Liver (tissue), 9 donors: ENCODE results near the gene GDPD5. TPM values are rescaled to one million over a fixed set of nuclear protein-coding genes. Genes with fewer than 3 reads are reported as not detected.

Source experiments
- DNase-seq: peaks from one replicate; pipeline ENCODE4 v3.0.0-alpha.2; 2017; ENCODE audit warnings: low spot score
- H3K27ac ChIP-seq, 2 donors: one replicate each; pipeline ENCODE4 v1.7.0; 2013; ENCODE audit warnings: inconsistent platforms in 2 of 2, low read length in 2 of 2, control low read depth in 1 of 2, low read depth in 1 of 2, mild to moderate bottlenecking in 1 of 2
- H3K27me3 ChIP-seq, 4 donors: one replicate each; pipeline versions ENCODE4 v1.6.1 to v1.7.0; 2013; ENCODE audit warnings: low read length in 3 of 4, inconsistent platforms in 1 of 4, mild to moderate bottlenecking in 1 of 4, moderate library complexity in 1 of 4; ENCODE audit not compliant: control insufficient read depth in 4 of 4, insufficient read depth in 4 of 4
- H3K36me3 ChIP-seq, 4 donors: one replicate each; pipeline versions ENCODE4 v1.6.1 to v1.7.0; 2013; ENCODE audit warnings: low read length in 3 of 4, mild to moderate bottlenecking in 3 of 4, low read depth in 1 of 4, moderate library complexity in 1 of 4; ENCODE audit not compliant: control insufficient read depth in 4 of 4, insufficient read depth in 3 of 4
- H3K4me1 ChIP-seq, 4 donors: one replicate each; pipeline versions ENCODE4 v1.6.1 to v1.7.0; 2013; ENCODE audit warnings: low read length in 3 of 4, mild to moderate bottlenecking in 3 of 4, moderate library complexity in 1 of 4; ENCODE audit not compliant: control insufficient read depth in 4 of 4, insufficient read depth in 4 of 4
- H3K4me3 ChIP-seq, 3 donors: one replicate each; pipeline versions ENCODE4 v1.6.1 to v1.7.0; 2013; ENCODE audit warnings: low read length in 3 of 3, control low read depth in 1 of 3, low read depth in 1 of 3, mild to moderate bottlenecking in 1 of 3
- H3K9ac ChIP-seq, 2 donors: one replicate each; pipeline ENCODE4 v1.7.0; 2013; ENCODE audit warnings: low read length in 2 of 2, mild to moderate bottlenecking in 2 of 2, moderate library complexity in 2 of 2, control low read depth in 1 of 2, low read depth in 1 of 2
- H3K9me3 ChIP-seq, 4 donors: one replicate each; pipeline versions ENCODE4 v1.6.1 to v1.7.0; 2013; ENCODE audit warnings: low read length in 3 of 4; ENCODE audit not compliant: control insufficient read depth in 4 of 4
- ATF3 ChIP-seq: IDR thresholded peaks from 2 replicates; pipeline ENCODE4 v1.6.1; 2016; ENCODE audit warnings: antibody characterized with exemption
- CTCF ChIP-seq: fragments of 150-350 bp; IDR thresholded peaks from 2 replicates; pipeline ENCODE4 v1.5.1; 2017; ENCODE audit warnings: improper control_type of control experiment, low read depth, low read length; ENCODE audit not compliant: missing input control
- EGR1 ChIP-seq, 2 donors: IDR thresholded peaks; 2 replicates each; pipeline ENCODE4 v1.6.1; 2016 to 2018; ENCODE audit warnings: antibody characterized with exemption in 2 of 2, low read depth in 2 of 2
- FOXA1 ChIP-seq: IDR thresholded peaks from 2 replicates; pipeline ENCODE4 v1.6.1; 2016; ENCODE audit warnings: antibody characterized with exemption
- FOXA2 ChIP-seq: IDR thresholded peaks from 2 replicates; pipeline ENCODE4 v1.6.1; 2016; ENCODE audit warnings: antibody characterized with exemption
- GABPA ChIP-seq, 2 donors: IDR thresholded peaks in 1 of 2; conservative IDR thresholded peaks in 1 of 2; 2 replicates each; pipeline ENCODE4 v1.6.1; 2016; ENCODE audit warnings: antibody characterized with exemption in 2 of 2, mild to moderate bottlenecking in 1 of 2, moderate library complexity in 1 of 2
- HNF4A ChIP-seq, 2 donors: conservative IDR thresholded peaks; 2 replicates each; pipeline ENCODE4 v1.6.1; 2016; ENCODE audit warnings: antibody characterized with exemption in 2 of 2, mild to moderate bottlenecking in 2 of 2
- HNF4G ChIP-seq: IDR thresholded peaks from 2 replicates; pipeline ENCODE4 v1.6.1; 2016; ENCODE audit warnings: antibody characterized with exemption
- JUND ChIP-seq, 2 donors: IDR thresholded peaks; 2 replicates each; pipeline ENCODE4 v1.6.1; 2016; ENCODE audit warnings: antibody characterized with exemption in 2 of 2
- NR2F2 ChIP-seq: IDR thresholded peaks from 2 replicates; pipeline ENCODE4 v1.6.1; 2016; ENCODE audit warnings: antibody characterized with exemption
- RAD21 ChIP-seq, 2 donors: IDR thresholded peaks; 2 replicates each; pipeline ENCODE4 v1.6.1; 2016; ENCODE audit warnings: antibody characterized with exemption in 2 of 2, mild to moderate bottlenecking in 2 of 2
- RXRA ChIP-seq, 2 donors: IDR thresholded peaks; 2 replicates each; pipeline ENCODE4 v1.6.1; 2017 to 2018; ENCODE audit warnings: antibody characterized with exemption in 2 of 2, mild to moderate bottlenecking in 1 of 2
- SP1 ChIP-seq: IDR thresholded peaks from 2 replicates; pipeline ENCODE4 v1.6.1; 2018; ENCODE audit warnings: antibody characterized with exemption, mild to moderate bottlenecking
- TAF1 ChIP-seq: conservative IDR thresholded peaks from 2 replicates; pipeline ENCODE4 v1.6.1; 2016; ENCODE audit warnings: antibody characterized with exemption, mild to moderate bottlenecking
- YY1 ChIP-seq: IDR thresholded peaks from 2 replicates; pipeline ENCODE4 v1.6.1; 2016; ENCODE audit warnings: antibody characterized with exemption, mild to moderate bottlenecking
- WGBS: extraction: QIAGEN DNeasy Blood & Tissue Kit; methylation state at CpG from one replicate; pipeline ENCODE4 v1.1.7; 2013; 5-methylcytosine and 5-hydroxymethylcytosine counted together
- polyA plus RNA-seq, 2 donors: library from polyadenylated mRNA; stranded (reverse) in 1 of 2; unstranded in 1 of 2; fragments of 200-250 nt in 1 of 2; fragments of >200 nt in 1 of 2; fragmentation: Nextera tagmentation in 1 of 2; extraction: Ambion mirVana in 1 of 2; gene quantifications; one replicate each; pipeline versions ENCODE4 v1.2.1 to v1.2.3, GENCODE V29; 2013 to 2015
- total RNA-seq, 2 donors: library from RNA; depleted of rRNA; stranded (reverse); fragments of >200 nt; gene quantifications; one replicate each; pipeline ENCODE4 v1.2.3, GENCODE V29; 2014
- TF ChIP-seq, protein P1 (sequence below): IDR thresholded peaks from 2 replicates; pipeline ENCODE4 v1.6.1; 2016; ENCODE audit warnings: antibody characterized with exemption
- TF ChIP-seq, protein P2 (sequence below): IDR thresholded peaks from 2 replicates; pipeline ENCODE4 v1.6.1; 2016; ENCODE audit warnings: antibody characterized with exemption
- donor health status: healthy.
- donor health status: healthy.
- donor health status: healthy.
- donor health status: healthy.
- donor health status: healthy.

The GDPD5 gene
- total and polyA plus RNA-seq, 4 donors, result 3.0 to 22.8 (median 4.2) TPM

DNA sequence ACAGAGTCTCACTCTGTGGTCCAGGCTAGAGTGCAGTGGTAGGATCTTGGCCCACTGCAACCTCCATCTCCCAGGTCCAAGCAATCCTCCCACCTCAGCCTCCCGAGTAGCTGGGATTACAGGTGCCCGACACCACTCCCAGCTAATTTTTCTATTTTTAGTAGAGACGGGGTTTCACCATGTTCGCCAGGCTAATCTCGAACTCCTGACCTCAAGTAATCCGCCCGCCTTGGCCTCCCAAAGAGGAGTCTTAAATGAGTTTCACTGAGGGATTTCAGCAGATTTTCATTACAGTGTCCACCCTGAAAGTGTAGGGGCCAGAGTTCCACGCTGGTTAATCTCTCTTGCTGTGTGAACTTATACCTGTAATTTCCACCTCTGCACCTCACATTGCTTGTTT, 126.8 kb downstream of the GDPD5 start:
- TF ChIP-seq JUND (IDR thresholded peaks at IDR 0.05), result no peak
- no peak for TF ChIP-seq NR2F2
- TF ChIP-seq, protein P1, sequence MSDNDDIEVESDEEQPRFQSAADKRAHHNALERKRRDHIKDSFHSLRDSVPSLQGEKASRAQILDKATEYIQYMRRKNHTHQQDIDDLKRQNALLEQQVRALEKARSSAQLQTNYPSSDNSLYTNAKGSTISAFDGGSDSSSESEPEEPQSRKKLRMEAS, result no peak
- TF ChIP-seq SP1, result no peak
- TF ChIP-seq HNF4A (conservative IDR thresholded peaks at IDR 0.05), result no peak
- TF ChIP-seq CTCF, result no peak
- TF ChIP-seq ATF3, result no peak
- no peak for TF ChIP-seq FOXA2
- TF ChIP-seq HNF4G, result no peak
- no peaks in the 10 kb centered on the region for H3K27me3 ChIP-seq
- H3K36me3 ChIP-seq, result peaks cover 0 to 27% (median 25%) of the 10 kb centered on the region in 4 donors
- WGBS, result 72% methylated on average over 8 of the region's 8 CpGs
- no peak for DNase-seq
- H3K27ac ChIP-seq, result no peak overlapping the region
- no peak overlapping the region for H3K4me3 ChIP-seq
- H3K9me3 ChIP-seq, result no peaks in the 10 kb centered on the region
- no peak overlapping the region for H3K9ac ChIP-seq
- peaks cover 0 to 14% (median 4%) of the 10 kb centered on the region in 4 donors for H3K4me1 ChIP-seq

DNA sequence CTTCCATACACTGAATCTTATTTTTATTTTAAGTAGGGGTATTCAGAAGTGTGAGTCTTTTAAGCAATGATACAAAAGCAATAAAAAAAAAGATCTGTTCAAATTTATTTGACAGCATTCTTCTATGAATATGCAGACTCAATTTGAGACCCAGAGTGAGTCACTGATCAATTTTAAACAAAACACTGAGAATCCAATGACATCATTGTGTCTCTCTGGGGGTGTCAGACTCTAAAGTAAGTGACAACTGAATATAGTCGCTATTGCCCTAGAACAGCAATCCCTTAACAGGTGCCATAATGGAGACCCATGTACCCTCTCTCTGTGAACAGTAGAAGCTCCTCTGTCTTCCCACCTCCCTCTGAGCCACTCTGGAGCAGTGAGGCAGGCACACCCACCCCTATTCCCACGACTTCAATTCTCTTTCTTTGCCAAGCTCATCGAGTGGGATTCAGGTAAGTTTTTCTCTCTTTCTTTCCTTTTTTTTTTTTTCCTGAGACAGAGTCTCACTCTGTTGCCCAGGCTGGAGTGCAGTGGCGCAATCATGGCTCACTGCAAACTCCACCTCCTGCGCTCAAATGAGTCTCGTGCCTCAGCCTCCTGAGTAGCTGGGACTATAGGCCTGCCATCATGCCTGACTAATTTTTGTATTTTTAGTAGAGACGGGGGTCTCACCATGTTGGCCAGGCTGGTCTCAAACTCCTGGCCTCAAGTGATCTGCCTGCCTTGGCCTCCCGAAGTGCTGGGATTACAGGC, 131.5 kb downstream of the GDPD5 start:
- H3K27me3 ChIP-seq, result no peaks in the 10 kb centered on the region
- TF ChIP-seq HNF4A (conservative IDR thresholded peaks at IDR 0.05), result no peak
- TF ChIP-seq RXRA (IDR thresholded peaks at IDR 0.05), result no peak
- no peak for TF ChIP-seq YY1
- TF ChIP-seq JUND (IDR thresholded peaks at IDR 0.05), result no peak
- TF ChIP-seq CTCF, result no peak
- TF ChIP-seq, protein P2, sequence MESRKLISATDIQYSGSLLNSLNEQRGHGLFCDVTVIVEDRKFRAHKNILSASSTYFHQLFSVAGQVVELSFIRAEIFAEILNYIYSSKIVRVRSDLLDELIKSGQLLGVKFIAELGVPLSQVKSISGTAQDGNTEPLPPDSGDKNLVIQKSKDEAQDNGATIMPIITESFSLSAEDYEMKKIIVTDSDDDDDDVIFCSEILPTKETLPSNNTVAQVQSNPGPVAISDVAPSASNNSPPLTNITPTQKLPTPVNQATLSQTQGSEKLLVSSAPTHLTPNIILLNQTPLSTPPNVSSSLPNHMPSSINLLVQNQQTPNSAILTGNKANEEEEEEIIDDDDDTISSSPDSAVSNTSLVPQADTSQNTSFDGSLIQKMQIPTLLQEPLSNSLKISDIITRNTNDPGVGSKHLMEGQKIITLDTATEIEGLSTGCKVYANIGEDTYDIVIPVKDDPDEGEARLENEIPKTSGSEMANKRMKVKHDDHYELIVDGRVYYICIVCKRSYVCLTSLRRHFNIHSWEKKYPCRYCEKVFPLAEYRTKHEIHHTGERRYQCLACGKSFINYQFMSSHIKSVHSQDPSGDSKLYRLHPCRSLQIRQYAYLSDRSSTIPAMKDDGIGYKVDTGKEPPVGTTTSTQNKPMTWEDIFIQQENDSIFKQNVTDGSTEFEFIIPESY, result no peak
- TF ChIP-seq NR2F2, result no peak
- no peak for TF ChIP-seq FOXA2
- no peak for TF ChIP-seq FOXA1
- TF ChIP-seq GABPA (IDR thresholded peaks at IDR 0.05 in 1 of 2, conservative IDR thresholded peaks at IDR 0.05 in 1 of 2), result no peak
- TF ChIP-seq RAD21 (IDR thresholded peaks at IDR 0.05), result no peak
- TF ChIP-seq, protein P1, result no peak
- no peak for TF ChIP-seq HNF4G
- no peak for TF ChIP-seq TAF1
- TF ChIP-seq EGR1 (IDR thresholded peaks at IDR 0.05; ENCODE audit: low read depth in 2 of 2), result no peak
- no peak overlapping the region for H3K9ac ChIP-seq
- 79% methylated on average over 8 of the region's 8 CpGs for WGBS
- no peaks in the 10 kb centered on the region for H3K4me1 ChIP-seq
- no peak for DNase-seq
- no peak overlapping the region for H3K27ac ChIP-seq
- H3K9me3 ChIP-seq, result no peaks in the 10 kb centered on the region
- H3K4me3 ChIP-seq, result no peak overlapping the region
- no peaks in the 10 kb centered on the region for H3K36me3 ChIP-seq
